Stimulated activated CD8-positive, alpha-beta memory T cell treated with anti-CD3 and anti-CD28 coated beads, Interleukin-4, amount 100 ng/mL, for 4 hours (primary cell): ENCODE measurements around the gene ELOF1.
"Not testable (repeated sequence)": the region's sequence is repeated elsewhere in the genome, so short reads cannot be mapped to it uniquely, and the experiment has no call there.

ENCODE experiments used
- DNase-seq, 2 donors: peaks; one replicate each; pipeline ENCODE4 v3.0.0-alpha.2; 2020; ENCODE audit warnings: low read depth in 2 of 2, low spot score in 1 of 2

Gene ELOF1

DNA sequence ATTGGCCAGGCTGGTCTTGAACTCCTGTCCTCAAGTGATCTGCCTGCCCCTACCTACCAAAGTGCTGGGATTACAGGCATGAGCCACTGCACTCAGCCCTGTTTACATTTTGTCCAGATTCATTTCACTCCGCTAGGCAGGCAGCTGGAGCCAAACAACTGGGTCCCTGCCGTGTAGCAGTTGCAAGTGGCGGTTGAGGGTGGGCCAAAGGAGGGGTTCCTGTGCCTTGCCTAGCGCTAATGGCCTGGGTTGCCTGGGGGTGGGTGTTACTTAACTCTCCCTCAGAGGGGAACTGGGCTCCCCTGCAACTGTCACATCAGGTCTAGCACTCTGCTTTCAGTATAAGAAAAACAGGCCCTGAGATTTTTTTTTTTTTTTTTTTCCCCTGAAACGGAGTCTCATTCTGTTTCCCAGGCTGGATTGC, 11.0 kb upstream of the ELOF1 start:
- no peak for DNase-seq

- DNase-seq = no peak
Measured at GRCh38 chr19:11566164-11566563, 7.1 kb upstream of the ELOF1 start.

- not testable (repeated sequence) for DNase-seq
Measured at GRCh38 chr19:11565649-11565980, 6.6 kb upstream of the ELOF1 start.

GRCh38 chr19:11564082-11564807, 5.2 kb upstream of the ELOF1 start:
- DNase-seq = not testable (repeated sequence)

GRCh38 chr19:11563532-11563931, 4.5 kb upstream of the ELOF1 start:
- DNase-seq = no peak

GRCh38 chr19:11560404-11561051, 1.5 kb upstream of the ELOF1 start:
- no peak for DNase-seq

GRCh38 chr19:11556634-11557420, 2.2 kb downstream of the ELOF1 start:
- no peak for DNase-seq

- DNase-seq = no peak
Measured at GRCh38 chr19:11555246-11555645, 3.8 kb downstream of the ELOF1 start.

DNA sequence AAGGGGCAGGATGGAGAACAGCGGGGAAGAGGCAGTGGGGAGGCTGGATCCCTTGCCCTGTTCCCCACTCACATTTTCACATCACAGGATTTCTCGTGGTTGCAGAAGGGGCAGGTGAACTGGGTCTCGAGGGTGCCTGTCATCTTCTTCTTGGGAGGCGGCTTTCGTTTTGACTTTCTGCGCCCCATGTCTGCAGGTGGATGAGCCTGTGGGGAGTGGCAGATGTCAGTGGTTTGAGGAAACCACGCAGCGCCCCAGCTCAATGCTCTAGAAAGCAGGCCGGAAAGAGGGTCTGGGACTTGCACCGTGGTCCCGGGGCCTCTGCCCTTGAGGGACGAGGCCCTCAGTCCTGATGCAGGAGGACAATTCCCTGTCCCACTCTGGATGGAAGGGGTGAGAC, 4.9 kb downstream of the ELOF1 start:
- no peak for DNase-seq

DNA sequence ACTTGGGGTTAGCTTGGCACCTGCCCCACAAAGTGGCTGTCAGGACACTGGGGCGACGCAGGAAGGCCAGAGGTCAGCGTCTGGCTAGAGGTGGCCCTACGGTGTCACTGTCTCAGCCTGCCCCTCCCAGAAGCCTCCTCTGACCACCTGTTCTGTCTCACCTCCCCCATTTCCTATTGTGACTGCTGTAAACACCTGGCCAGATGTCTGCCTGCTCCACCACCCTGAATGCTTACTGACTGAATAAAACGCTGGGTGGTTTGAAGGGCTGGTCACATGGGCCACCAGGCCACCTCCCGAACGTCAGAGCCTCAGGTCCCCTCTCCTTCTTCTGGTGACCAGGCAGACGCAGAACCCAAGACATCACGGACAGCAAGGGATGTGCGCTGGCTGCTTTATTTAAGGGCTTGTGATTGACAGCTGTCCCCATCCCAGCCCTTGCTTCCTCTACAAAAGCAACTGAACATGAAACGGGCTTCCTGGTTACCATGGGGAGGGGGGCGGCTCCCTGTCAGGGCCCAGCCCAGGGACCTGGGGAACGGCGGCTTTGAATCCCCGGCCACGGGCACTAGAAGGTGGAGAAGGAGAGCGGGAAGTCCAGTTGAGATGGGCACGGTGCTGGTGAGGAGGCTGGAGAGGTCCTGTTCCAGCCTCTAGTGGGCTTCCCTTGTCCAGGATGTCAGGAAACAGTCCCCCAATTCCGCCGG, 6.2 kb downstream of the ELOF1 start:
- DNase-seq = no peak

GRCh38 chr19:11551603-11552235, 7.3 kb downstream of the ELOF1 start:
- no peak for DNase-seq

- DNase-seq = no peak
Measured at GRCh38 chr19:11550265-11550664, 8.8 kb downstream of the ELOF1 start.

DNA sequence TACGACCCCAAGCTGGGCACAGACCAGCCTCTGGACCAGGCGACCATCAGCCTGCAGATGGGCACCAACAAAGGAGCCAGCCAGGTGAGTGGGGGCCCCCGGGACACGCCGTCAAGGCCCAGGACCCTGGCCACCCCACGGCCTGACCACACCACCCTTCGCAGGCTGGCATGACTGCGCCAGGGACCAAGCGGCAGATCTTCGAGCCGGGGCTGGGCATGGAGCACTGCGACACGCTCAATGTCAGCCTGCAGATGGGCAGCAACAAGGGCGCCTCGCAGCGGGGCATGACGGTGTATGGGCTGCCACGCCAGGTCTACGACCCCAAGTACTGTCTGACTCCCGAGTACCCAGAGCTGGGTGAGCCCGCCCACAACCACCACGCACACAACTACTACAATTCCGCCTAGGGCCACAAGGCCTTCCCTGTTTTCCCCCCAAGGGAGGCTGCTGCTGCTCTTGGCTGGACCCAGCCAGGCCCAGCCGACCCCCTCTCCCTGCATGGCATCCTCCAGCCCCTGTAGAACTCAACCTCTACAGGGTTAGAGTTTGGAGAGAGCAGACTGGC, 9.6 kb downstream of the ELOF1 start:
- no peak for DNase-seq

- DNase-seq = no peak
Measured at GRCh38 chr19:11547929-11548700, 10.9 kb downstream of the ELOF1 start.

GRCh38 chr19:11541238-11541637, 17.8 kb downstream of the ELOF1 start:
- no peak for DNase-seq

- DNase-seq = no peak
Measured at GRCh38 chr19:11540645-11541044, 18.4 kb downstream of the ELOF1 start.

DNA sequence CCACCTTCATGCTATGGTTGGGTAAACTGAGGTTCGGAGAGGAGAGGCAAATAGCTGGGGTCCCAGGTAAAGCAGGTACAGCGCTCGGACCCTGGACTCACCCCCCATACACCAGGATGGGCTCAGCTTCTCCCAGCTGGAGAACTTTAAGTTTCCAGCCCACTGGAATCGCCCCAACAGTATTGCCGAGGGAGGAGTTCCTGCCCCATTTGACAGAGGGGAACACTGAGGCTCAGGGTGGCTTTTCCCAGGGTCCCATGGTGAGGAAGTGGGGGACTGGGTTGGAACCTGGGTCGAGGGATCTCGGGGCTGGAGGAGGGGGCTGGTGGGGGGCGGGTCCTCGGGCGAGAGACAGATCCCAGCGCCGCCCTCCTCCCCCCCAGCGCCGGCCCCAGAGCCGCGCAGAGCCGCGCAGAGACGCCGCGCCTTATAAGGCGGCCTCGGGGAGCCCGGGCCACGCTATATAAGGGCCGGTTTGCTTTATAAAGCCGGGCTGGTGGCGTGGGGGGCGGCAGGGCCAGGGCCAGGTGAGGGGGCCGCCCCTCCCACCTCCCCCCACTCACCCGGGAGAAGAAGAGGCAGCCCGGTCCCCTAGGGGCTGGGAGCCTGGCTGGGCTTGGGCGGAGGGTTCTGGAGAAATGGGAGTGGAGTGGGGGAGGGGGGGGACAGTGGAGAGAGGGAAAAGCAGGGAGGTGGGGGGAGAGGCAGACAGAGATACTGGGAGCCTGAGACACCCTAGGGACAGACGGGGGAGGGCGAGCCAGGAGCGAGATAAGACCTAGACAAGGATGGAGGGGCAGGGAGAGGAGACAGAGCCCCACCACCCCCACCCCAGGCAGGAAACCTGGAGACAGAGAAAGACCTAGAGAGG, 19.3 kb downstream of the ELOF1 start:
- no peak for DNase-seq

DNA sequence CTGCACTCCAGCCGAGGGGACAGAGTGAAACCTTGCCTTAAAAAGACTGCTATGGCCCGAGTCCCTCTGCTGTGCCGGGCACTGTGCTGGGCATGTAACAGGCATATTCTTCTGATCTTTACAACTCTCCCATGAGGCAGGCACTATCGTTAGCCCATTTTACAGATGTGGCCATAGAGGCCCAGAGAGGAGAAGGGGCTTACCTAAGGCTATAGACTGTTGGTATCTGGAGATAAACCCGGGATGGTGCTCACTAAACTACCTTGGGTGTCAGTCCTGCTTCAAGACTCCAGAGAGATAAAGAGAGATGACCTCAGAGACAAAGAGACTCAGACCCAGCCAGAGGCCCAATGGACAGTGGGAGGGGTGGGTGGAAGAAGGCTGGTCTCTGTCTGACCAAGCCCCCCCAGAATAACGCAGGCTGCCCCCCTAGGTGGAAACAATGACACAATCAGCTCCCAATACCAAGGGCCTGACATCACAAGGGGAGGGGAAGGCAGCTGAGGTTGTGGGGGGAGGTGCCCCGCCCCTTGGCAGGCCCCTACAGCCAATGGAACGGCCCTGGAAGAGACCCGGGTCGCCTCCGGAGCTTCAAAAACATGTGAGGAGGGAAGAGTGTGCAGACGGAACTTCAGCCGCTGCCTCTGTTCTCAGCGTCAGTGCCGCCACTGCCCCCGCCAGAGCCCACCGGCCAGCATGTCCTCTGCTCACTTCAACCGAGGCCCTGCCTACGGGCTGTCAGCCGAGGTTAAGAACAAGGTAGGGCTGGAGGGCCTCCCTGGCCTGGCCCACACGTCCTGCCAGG, 20.6 kb downstream of the ELOF1 start, which contains the start of gene CNN1:
CNN1 (plus strand) TSS at position 620 of the 805 bp plus-strand sequence; CDS start at position 697, 77 bp downstream.
- no peak for DNase-seq
